ENCODE data around the gene HMGCR.

DNA sequence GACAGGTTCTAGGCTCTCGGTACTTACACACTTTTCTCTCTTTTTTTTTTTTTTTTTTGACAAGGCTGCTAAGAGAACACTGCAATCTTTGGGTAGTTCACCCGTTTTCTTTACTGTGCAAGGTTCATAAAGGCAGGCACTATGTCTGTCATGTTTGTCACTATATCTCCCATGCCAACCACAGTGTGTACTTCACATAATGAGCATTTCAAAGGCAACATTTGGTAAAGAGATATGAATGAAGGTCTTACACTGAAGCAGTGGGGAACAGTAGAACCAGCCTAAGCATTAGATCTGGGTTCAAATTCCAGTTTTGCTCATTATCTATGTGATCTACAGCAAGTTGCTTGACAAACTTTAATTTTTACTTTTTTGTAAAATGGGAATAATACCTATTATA, 1.5 kb upstream of the HMGCR start:
- TF ChIP-seq, protein P1, sequence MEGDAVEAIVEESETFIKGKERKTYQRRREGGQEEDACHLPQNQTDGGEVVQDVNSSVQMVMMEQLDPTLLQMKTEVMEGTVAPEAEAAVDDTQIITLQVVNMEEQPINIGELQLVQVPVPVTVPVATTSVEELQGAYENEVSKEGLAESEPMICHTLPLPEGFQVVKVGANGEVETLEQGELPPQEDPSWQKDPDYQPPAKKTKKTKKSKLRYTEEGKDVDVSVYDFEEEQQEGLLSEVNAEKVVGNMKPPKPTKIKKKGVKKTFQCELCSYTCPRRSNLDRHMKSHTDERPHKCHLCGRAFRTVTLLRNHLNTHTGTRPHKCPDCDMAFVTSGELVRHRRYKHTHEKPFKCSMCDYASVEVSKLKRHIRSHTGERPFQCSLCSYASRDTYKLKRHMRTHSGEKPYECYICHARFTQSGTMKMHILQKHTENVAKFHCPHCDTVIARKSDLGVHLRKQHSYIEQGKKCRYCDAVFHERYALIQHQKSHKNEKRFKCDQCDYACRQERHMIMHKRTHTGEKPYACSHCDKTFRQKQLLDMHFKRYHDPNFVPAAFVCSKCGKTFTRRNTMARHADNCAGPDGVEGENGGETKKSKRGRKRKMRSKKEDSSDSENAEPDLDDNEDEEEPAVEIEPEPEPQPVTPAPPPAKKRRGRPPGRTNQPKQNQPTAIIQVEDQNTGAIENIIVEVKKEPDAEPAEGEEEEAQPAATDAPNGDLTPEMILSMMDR (IDR thresholded peaks at IDR 0.05; ENCODE audit: low read depth, low read length, missing input control) = no peak
- TF ChIP-seq JUND (IDR thresholded peaks at IDR 0.05) (no peak), TAF1 (conservative IDR thresholded peaks at IDR 0.05) (no peak), EGR1 (IDR thresholded peaks at IDR 0.05; ENCODE audit: low read depth in 2 of 2) (no peak)
